ENCODE data around the gene SLC2A8.

The SLC2A8 gene

GRCh38 chr9:127382541-127382940 is 14.4 kb upstream of the SLC2A8 start:
- no peak for DNase-seq (ENCODE audit: low read depth)

GRCh38 chr9:127384016-127384730 is 12.8 kb upstream of the SLC2A8 start:
- no peak for DNase-seq (ENCODE audit: low read depth)

- DNase-seq (ENCODE audit: low read depth): no peak
Observed at GRCh38 chr9:127384901-127385300, 12.1 kb upstream of the SLC2A8 start.

- DNase-seq (ENCODE audit: low read depth): no peak
Observed at GRCh38 chr9:127386249-127386648, 10.7 kb upstream of the SLC2A8 start.

GRCh38 chr9:127386981-127387380 is 10.0 kb upstream of the SLC2A8 start:
- DNase-seq (ENCODE audit: low read depth): no peak

- DNase-seq (ENCODE audit: low read depth): peak; percentile 99
Observed at GRCh38 chr9:127388037-127388855, 8.7 kb upstream of the SLC2A8 start.

GRCh38 chr9:127388856-127389238 is 8.1 kb upstream of the SLC2A8 start:
- DNase-seq (ENCODE audit: low read depth): no peak

GRCh38 chr9:127389381-127390247 is 7.4 kb upstream of the SLC2A8 start:
- no peak for DNase-seq (ENCODE audit: low read depth)

- DNase-seq (ENCODE audit: low read depth): no peak
Observed at GRCh38 chr9:127390248-127390545, 6.8 kb upstream of the SLC2A8 start.

- DNase-seq (ENCODE audit: low read depth): peak; percentile 20
Observed at GRCh38 chr9:127390563-127390962, 6.4 kb upstream of the SLC2A8 start.

- DNase-seq (ENCODE audit: low read depth): no peak
Observed at GRCh38 chr9:127392166-127392565, 4.8 kb upstream of the SLC2A8 start.

- DNase-seq (ENCODE audit: low read depth): no peak
Observed at GRCh38 chr9:127392976-127393375, 4.0 kb upstream of the SLC2A8 start.

- DNase-seq (ENCODE audit: low read depth): peak; percentile 81
Observed at GRCh38 chr9:127393645-127394044, 3.3 kb upstream of the SLC2A8 start.

GRCh38 chr9:127395497-127396252 is 1.3 kb upstream of the SLC2A8 start:
- DNase-seq (ENCODE audit: low read depth): peak; percentile 94

GRCh38 chr9:127396253-127396807 is 639 bp upstream of the SLC2A8 start:
- no peak for DNase-seq (ENCODE audit: low read depth)

GRCh38 chr9:127397646-127398274 is 791 bp downstream of the SLC2A8 start:
- no peak for DNase-seq (ENCODE audit: low read depth)

GRCh38 chr9:127398275-127398647 is 1.3 kb downstream of the SLC2A8 start:
- no peak for DNase-seq (ENCODE audit: low read depth)

- DNase-seq (ENCODE audit: low read depth): no peak
Observed at GRCh38 chr9:127398715-127399400, 1.9 kb downstream of the SLC2A8 start.

- DNase-seq (ENCODE audit: low read depth): no peak
Observed at GRCh38 chr9:127399736-127400269, 2.8 kb downstream of the SLC2A8 start.

GRCh38 chr9:127402401-127403090 is 5.6 kb downstream of the SLC2A8 start:
- no peak for DNase-seq (ENCODE audit: low read depth)
